HG02981 (cell line): ENCODE data around the gene AGA.
A peak's percentile ranks its signal among the peaks of the same experiment; 100 is the strongest.

Experiments used
- ATAC-seq: cut with Tn5 transposase; IDR thresholded peaks from one replicate; pipeline ENCODE4 v1.9.1; 2021; ENCODE audit warnings: mild to moderate bottlenecking, moderate library complexity; ENCODE audit not compliant: unreplicated experiment

Gene AGA

GRCh38 chr4:177441803-177442622 is at the start of gene AGA:
AGA (minus strand) TSS chr4:177442437; CDS start chr4:177442375, 62 bp downstream.
- peak; percentile 85 for ATAC-seq

- ATAC-seq, result no peak
Observed at GRCh38 chr4:177492022-177492421, 49.8 kb upstream of the AGA start.

GRCh38 chr4:177490769-177491168 is 48.5 kb upstream of the AGA start:
- no peak for ATAC-seq

- no peak for ATAC-seq
Observed at GRCh38 chr4:177489471-177490246, 47.4 kb upstream of the AGA start.

DNA sequence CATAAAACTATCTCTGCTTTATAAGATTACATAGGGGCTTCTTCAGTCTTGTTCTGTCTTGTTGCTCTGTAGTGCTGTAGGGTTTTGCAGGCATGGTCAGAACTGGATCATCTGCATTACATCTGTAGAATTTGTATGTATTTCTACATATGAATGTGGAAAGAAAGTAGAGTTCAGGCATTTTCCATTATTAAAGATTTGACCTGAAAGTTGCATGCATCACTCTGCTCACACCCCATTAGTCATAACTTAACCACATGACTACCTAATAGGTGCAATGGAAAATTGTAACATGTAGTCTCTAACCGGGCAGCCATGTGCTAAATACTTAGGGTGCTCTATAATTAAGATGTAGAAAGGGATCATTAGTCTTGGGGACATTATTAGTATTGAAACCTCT is 45.7 kb upstream of the AGA start:
- ATAC-seq, result no peak

GRCh38 chr4:177485528-177485927 is 43.3 kb upstream of the AGA start:
- ATAC-seq, result no peak

DNA sequence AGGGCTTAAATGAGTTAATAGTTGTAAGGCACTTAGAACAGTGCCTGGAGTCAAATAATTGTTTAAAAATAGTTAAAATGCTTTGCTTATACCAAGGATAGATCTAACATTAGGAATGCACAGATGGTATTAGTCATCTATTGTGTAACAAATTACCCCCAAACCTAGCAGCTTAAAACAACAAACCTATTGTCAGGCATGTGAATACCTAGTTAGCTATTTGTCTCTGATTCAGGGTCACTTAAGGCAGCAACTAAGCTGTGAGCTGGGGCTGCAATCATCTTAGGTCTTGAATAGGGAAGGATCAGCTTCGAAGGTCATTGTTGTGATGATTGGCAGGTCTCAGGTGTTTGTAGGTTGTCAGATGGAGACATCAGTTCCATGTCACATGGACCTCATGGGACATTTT is 42.4 kb upstream of the AGA start:
- no peak for ATAC-seq

DNA sequence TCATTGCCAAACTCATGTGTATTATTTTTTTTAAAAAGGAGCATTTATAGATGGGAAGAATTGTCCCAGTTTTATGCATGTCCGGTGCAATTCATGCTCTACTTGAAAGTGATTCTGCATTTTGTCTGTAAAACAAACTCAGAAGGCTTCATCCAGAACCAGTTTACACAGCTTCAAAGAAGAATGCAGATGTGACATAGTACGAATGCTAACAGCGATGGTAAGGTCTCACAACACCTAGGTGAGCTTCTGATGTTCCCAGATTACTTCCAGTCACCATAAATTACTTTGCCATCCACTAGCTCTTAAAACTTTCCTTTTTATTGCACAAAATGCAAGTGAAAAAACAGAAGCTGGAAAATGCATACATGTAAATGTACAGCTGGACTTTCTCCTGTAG is 41.5 kb upstream of the AGA start:
- no peak for ATAC-seq

DNA sequence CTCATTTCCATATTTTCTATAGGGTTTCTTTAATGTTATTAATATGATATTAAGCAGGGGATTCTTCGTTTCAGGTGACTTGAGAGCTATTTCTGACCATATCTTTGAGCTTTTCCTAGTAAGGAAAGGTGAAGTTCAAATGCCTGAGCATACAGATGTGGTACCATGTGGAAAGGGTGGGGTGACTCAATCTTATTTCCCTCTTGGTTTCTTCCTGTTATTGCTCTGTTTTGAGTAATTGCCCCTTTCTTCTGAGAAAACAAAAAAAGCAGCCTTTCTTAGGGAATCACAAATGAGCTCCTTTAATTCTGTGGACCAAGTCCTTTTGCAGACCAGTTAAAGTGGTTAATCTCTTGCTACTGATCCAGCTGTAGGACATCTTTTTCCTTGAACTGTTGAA is 41.0 kb upstream of the AGA start:
- ATAC-seq, result no peak

DNA sequence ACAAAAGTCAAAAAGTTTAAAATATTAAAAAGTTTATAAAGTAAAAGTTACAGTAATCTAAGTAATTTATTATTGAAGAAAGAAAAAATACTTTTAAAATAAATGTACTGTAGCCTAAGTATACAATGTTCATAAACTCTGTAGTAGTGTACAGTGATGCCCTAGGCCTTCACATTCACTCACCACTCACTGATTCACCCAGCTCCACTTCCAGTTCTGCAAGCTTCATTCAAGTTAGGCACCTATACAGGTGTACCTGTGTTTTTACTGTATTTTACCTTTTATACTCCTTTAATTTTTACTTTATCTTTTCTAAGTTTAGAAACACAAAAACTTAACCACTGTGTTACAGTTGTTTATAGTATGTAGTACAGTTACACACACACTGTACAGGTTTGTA is 40.1 kb upstream of the AGA start:
- no peak for ATAC-seq

GRCh38 chr4:177480795-177481194 is 38.6 kb upstream of the AGA start:
- no peak for ATAC-seq

GRCh38 chr4:177479063-177479462 is 36.8 kb upstream of the AGA start:
- ATAC-seq, result no peak

GRCh38 chr4:177478496-177478895 is 36.3 kb upstream of the AGA start:
- ATAC-seq, result no peak

DNA sequence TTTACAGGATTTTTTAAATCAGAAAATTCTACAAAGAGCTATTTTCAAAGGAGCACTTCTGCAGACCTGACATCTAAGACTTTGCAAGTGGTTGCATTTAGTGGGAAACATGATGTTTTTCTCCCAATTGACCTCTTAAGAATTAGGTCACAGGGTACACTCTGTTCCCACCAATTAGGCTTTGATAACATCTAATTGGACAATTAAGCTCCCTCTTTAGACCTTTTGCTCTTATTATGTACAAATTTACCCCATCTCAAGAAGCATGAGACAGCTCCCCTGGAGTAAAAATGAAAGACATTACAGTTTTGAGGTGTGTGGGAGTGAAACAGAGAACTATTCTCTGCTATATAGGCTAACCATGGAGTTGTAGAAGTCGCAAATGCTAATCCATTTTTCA is 31.8 kb upstream of the AGA start:
- no peak for ATAC-seq

- ATAC-seq, result no peak
Observed at GRCh38 chr4:177464026-177464425, 21.8 kb upstream of the AGA start.

DNA sequence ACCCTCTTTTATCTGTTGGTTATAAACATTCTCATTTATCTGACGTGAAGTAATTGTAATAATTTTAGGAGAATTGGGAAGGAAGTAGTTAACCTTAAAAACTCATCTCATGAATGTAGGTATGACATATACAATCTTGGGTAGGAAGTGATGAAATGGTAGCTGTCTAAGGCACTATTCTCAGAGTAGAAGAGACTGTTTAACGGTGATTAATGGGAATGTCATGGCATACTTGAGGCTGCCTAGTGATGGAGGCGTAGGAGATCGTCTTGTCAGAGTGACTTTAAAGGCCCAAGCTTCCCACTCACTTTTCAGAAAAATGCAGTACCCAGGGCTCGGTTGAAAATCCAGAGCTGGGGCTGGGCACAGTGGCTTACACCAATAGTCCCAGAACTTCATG is 19.4 kb upstream of the AGA start:
- ATAC-seq, result no peak

- no peak for ATAC-seq
Observed at GRCh38 chr4:177460460-177460859, 18.2 kb upstream of the AGA start.

- ATAC-seq, result no peak
Observed at GRCh38 chr4:177455561-177455970, 13.3 kb upstream of the AGA start.

- no peak for ATAC-seq
Observed at GRCh38 chr4:177453116-177453515, 10.9 kb upstream of the AGA start.

- ATAC-seq, result no peak
Observed at GRCh38 chr4:177451108-177451500, 8.9 kb upstream of the AGA start.

DNA sequence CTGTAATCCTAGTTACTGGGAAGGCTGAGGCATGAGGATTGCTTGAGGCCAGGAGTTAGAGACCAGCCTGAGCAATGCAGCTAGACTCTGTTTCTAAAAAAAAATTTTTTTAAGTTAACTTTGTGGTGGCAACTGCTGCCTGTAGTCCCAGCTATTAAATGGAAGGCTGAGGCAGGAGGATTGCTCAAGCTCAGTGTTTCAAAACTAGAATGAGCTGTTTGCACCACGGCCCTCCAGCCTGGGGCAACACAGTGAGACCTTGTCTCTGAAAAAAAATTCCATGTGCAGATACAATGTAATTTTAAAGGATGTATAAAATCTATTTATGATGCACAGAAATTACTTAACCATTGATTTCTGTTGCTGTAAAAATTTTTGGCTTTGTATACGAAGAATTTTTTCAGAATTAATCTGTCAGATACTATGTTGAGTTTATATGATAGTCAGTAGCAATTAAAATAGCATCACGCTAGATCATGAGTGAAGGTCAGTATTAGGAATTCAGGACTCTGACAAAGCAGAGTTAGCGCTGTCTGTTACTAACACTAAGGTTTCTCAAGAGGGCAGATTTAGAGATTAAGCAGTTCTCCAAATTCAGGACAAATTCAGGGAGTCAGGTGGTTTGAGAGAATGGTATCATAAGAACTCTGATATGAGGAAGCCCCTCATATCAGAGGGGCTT is 8.3 kb upstream of the AGA start:
- ATAC-seq, result no peak

- ATAC-seq, result no peak
Observed at GRCh38 chr4:177448850-177449249, 6.6 kb upstream of the AGA start.
